ENCODE data around the gene MYF5.

The MYF5 gene

DNA sequence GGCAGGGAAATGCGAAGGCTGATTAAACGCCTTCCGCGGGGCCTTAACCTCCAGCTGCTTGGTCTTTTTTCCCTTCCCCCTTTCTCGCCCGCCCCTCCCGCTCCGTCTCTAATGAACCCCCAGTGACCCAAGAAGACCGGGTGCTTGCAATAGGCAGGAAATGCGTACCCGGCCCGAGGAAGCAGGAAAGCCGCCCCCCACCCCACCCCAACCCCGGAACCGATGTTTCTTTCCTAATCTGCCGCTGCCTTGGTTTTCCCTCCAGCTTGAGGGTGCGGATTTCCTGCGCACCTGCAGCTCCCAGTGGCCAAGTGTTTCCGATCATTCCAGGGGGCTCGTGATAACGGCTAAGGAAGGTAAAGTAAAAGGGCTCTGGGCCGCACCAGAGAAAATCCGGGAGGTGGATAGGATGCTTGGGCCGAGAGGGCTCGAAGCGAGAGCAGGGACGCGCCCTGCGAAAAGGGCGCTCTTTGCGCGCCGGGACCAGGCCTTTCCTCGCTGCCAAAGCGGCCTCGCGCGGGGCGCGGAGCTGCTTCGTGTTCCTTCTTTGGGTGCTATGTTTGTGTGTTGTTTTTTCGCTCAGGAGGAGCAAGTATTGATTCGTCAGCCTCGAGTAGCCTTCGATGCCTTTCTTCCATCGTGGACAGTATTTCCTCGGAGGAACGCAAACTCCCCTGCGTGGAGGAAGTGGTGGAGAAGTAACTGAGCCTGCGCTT is 8.3 kb upstream of the MYF5 start:
- peaks cover 96% of the 10 kb centered on the region for H3K27me3 ChIP-seq (ENCODE audit: insufficient read depth, low read length)
- H3K4me1 ChIP-seq (ENCODE audit: insufficient read depth, low read length) = peaks cover 44% of the 10 kb centered on the region
- WGBS = 4% methylated on average over 50 of the region's 50 CpGs
- no peaks in the 10 kb centered on the region for H3K36me3 ChIP-seq (ENCODE audit: insufficient read depth, low read length)
- no peak overlapping the region for H3K9ac ChIP-seq (ENCODE audit: low read depth, low read length)
- no peaks in the 10 kb centered on the region for H3K9me3 ChIP-seq (ENCODE audit: insufficient read depth, low read depth, low read length)
- H3K27ac ChIP-seq (ENCODE audit: low read depth, low read length) = no peak overlapping the region
- H3K4me3 ChIP-seq (ENCODE audit: low read length) = peak overlapping the region; percentile 43

DNA sequence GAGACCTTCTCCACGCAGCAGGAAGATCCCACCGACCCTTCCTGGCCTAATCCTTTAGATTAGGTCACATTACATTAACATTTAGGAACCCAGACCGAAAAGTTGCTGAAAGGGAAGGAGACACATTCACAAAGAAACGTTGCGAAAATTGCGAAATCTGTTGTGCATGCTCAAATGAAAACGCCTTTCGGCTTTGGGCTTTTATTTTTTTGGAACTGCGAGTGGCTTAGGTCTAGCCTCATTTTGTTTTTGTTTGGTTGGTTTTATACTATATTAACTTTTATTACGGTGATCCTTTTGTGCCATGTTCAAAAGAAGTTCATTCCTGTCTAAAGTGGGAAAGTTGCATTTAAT is 7.8 kb upstream of the MYF5 start:
- Histone ChIP-seq H3K9me3 (ENCODE audit: insufficient read depth, low read depth, low read length) (no peaks in the 10 kb centered on the region), H3K4me1 (ENCODE audit: insufficient read depth, low read length) (peaks cover 48% of the 10 kb centered on the region), H3K4me3 (ENCODE audit: low read length) (peak overlapping the region; percentile 43), H3K27ac (ENCODE audit: low read depth, low read length) (no peak overlapping the region), H3K36me3 (ENCODE audit: insufficient read depth, low read length) (no peaks in the 10 kb centered on the region), H3K27me3 (ENCODE audit: insufficient read depth, low read length) (peaks cover 100% of the 10 kb centered on the region), H3K9ac (ENCODE audit: low read depth, low read length) (no peak overlapping the region)
- WGBS = 17% methylated on average over 10 of the region's 10 CpGs

DNA sequence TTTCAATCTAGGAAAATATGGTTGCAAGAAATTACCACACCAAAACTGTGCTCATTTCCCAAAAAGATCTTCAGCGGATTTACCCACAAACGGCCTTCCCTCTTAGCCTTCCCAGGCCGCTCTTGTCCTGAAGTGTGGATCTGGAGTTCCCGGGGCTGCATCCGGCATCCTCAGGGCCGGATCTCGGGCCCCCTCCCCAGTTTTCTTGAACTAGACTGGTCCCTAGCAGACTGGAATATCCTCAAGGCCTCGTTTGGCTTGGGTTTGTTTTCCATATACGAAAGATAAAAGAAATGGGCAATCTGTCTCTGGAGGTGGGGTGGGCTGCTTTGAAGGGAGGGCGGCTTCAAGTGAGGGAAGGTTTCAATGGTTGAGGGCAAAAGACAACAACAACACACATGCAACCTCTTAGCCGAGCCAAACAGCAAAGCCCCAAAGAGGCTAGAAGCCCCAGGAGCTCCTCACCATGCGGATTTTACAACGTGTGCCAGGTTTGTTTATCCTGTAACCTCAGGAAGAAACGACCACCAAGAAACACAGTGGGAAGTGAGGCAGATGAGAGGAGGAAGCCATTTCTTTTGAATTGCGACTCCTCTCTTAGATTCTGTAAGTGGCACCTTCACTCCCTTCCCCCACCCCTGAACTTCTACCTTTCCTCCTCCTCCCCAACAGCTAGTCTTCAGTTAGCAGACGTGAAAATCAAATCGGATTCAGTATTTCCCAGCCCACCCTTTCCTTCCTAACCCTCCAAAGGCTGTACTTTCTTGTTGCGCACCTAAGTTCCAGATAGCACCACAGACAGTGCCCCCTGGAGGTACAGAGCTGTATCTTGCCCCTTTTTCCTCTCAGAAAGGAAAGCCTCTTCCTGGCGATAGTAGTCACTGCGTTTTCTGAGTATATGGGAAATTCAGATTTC is 6.6 kb upstream of the MYF5 start:
- H3K9me3 ChIP-seq (ENCODE audit: insufficient read depth, low read depth, low read length) = no peaks in the 10 kb centered on the region
- peaks cover 57% of the 10 kb centered on the region for H3K4me1 ChIP-seq (ENCODE audit: insufficient read depth, low read length)
- no peaks in the 10 kb centered on the region for H3K36me3 ChIP-seq (ENCODE audit: insufficient read depth, low read length)
- 30% methylated on average over 20 of the region's 20 CpGs for WGBS
- H3K4me3 ChIP-seq (ENCODE audit: low read length) = peak overlapping the region; percentile 53
- no peak overlapping the region for H3K9ac ChIP-seq (ENCODE audit: low read depth, low read length)
- H3K27me3 ChIP-seq (ENCODE audit: insufficient read depth, low read length) = peaks cover 100% of the 10 kb centered on the region
- no peak overlapping the region for H3K27ac ChIP-seq (ENCODE audit: low read depth, low read length)

DNA sequence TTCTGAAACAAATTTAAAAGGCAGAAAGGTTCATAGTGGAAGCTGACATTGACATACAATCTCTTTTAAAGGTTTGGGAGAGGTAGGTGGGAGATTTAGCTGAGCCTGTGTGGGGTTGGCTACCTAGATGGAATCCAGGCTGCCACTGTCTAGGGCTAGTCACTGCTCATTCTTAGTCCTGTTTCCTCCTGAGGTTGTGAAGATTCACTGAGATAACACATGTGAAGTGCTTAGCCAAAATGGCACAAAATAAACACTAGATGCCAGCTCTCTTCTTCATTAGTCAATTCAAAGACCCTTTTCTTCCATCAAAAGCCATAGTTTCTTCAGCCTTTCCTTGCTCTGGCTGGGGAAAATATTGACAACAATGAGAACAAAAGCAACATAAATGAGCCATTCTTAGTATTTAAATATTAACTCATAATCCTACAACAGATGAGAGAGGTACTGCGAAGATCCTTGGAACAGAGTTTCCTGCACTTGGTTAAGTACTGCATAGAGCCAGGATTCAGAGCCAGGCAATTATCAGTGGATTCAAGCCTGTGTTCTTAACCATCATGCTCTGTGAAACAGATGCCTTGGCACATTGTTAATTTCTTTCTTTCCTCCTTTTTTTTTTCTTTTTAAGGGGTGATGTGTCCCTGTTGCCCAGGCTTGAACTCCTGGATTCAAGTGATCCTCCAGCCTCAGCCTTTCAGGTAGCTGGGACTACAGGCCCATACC is 5.8 kb upstream of the MYF5 start:
- Histone ChIP-seq H3K4me3 (ENCODE audit: low read length) (peak overlapping the region; percentile 53; the same call in 1 of the 2 replicates), H3K9me3 (ENCODE audit: insufficient read depth, low read depth, low read length) (no peaks in the 10 kb centered on the region), H3K36me3 (ENCODE audit: insufficient read depth, low read length) (no peaks in the 10 kb centered on the region), H3K27me3 (ENCODE audit: insufficient read depth, low read length) (peaks cover 100% of the 10 kb centered on the region), H3K9ac (ENCODE audit: low read depth, low read length) (no peak overlapping the region), H3K27ac (ENCODE audit: low read depth, low read length) (no peak overlapping the region), H3K4me1 (ENCODE audit: insufficient read depth, low read length) (peaks cover 62% of the 10 kb centered on the region)
- WGBS = 92% methylated on average over 1 of the region's 1 CpG

DNA sequence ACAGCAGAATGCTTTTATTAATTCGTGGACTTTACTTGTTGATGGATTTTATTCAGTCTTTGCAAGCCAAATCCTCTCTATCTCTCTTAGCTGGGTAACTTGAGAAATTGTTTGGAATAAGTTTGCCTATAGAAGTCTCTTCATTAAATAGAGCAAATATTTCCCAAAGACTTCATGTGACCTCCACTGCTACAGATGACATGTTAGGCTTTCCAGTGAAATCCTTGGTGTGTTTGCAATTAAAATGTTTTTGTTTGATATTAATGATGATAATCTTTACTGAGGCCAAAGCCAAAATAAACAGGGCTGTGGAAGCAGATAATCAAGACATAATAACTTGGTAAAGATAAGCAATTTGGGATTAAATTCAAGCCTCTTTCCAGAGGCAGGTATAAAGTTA is 4.8 kb upstream of the MYF5 start:
- Histone ChIP-seq H3K4me3 (ENCODE audit: low read length) (no peak overlapping the region), H3K9ac (ENCODE audit: low read depth, low read length) (no peak overlapping the region), H3K27ac (ENCODE audit: low read depth, low read length) (no peak overlapping the region), H3K27me3 (ENCODE audit: insufficient read depth, low read length) (peaks cover 100% of the 10 kb centered on the region), H3K4me1 (ENCODE audit: insufficient read depth, low read length) (peaks cover 66% of the 10 kb centered on the region), H3K9me3 (ENCODE audit: insufficient read depth, low read depth, low read length) (no peaks in the 10 kb centered on the region), H3K36me3 (ENCODE audit: insufficient read depth, low read length) (no peaks in the 10 kb centered on the region)
- WGBS = 100% methylated on average over 1 of the region's 1 CpG

DNA sequence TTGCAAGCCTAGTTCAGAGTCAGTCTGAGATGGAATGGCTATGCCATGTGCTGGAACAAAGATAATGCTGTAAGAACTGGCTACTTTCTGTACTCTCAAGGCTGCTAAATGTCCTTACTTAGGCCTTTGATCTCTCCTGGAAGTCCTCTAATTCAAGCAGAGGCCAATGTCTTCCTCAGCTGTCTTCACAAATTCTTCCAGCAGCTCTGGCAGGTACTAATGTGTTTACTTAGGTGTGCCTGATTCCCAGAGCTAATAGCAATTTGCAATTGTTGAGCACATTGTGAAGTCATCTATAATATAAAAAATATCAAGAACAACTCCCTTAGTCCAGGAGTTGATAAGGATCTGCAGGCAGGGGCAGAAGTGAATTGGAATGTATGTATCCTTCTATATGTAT is 3.8 kb upstream of the MYF5 start:
- H3K27me3 ChIP-seq (ENCODE audit: insufficient read depth, low read length) = peaks cover 100% of the 10 kb centered on the region
- no peak overlapping the region for H3K27ac ChIP-seq (ENCODE audit: low read depth, low read length)

DNA sequence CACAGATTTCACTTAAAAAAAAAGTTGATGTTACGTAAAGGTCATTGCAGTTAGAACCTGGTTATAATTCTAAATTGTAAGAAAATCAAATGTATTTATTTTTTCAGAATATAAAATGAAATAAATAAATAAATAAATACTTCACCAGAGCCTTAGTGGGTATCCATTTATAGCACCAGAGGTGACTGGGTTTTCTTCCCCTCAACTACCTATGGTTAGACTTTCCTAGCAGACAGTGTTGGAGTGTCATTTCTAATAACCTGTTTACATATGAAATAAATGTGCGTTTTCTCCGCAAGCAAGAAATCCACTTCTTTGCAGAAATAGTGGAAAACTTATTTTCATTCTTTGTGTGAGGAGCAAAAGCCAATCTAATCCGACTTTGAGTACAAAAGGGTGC is 3.3 kb upstream of the MYF5 start:
- Histone ChIP-seq H3K27ac (ENCODE audit: low read depth, low read length) (no peak overlapping the region), H3K27me3 (ENCODE audit: insufficient read depth, low read length) (peaks cover 100% of the 10 kb centered on the region), H3K9ac (ENCODE audit: low read depth, low read length) (no peak overlapping the region), H3K9me3 (ENCODE audit: insufficient read depth, low read depth, low read length) (no peaks in the 10 kb centered on the region), H3K36me3 (ENCODE audit: insufficient read depth, low read length) (no peaks in the 10 kb centered on the region), H3K4me3 (ENCODE audit: low read length) (peak overlapping the region; percentile 38), H3K4me1 (ENCODE audit: insufficient read depth, low read length) (peaks cover 59% of the 10 kb centered on the region)
- 90% methylated on average over 3 of the region's 4 CpGs for WGBS

More for the DNA sequence above, 3.8 kb upstream of the MYF5 start:
- peaks cover 61% of the 10 kb centered on the region for H3K4me1 ChIP-seq (ENCODE audit: insufficient read depth, low read length)
- H3K9me3 ChIP-seq (ENCODE audit: insufficient read depth, low read depth, low read length) = no peaks in the 10 kb centered on the region
- no peaks in the 10 kb centered on the region for H3K36me3 ChIP-seq (ENCODE audit: insufficient read depth, low read length)
- no peak overlapping the region for H3K9ac ChIP-seq (ENCODE audit: low read depth, low read length)
- H3K4me3 ChIP-seq (ENCODE audit: low read length) = no peak overlapping the region

DNA sequence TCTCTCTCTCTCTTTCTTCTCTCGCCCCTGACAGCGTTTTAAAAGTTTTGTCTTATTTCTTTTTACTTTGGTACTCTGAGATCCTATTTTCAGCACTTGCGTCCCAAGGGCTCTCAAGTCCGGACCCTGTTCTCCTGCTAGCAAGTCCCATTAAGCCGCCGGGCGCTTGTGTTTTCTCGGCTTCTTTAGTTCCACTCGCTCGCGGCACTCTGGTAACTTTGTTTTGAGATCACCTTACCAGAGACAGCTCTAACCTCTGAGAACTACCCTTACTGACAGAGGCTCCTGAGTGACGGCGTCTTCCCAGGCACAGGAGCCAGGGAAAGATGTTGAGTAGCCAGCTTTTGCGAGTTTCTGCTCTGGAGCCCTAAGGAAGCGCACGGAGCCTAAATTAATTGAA is 2.7 kb upstream of the MYF5 start:
- Histone ChIP-seq H3K4me3 (ENCODE audit: low read length) (peak overlapping the region; percentile 38), H3K27me3 (ENCODE audit: insufficient read depth, low read length) (peaks cover 93% of the 10 kb centered on the region), H3K36me3 (ENCODE audit: insufficient read depth, low read length) (no peaks in the 10 kb centered on the region), H3K27ac (ENCODE audit: low read depth, low read length) (no peak overlapping the region; the same call in 1 of the 2 replicates), H3K4me1 (ENCODE audit: insufficient read depth, low read length) (peaks cover 54% of the 10 kb centered on the region), H3K9me3 (ENCODE audit: insufficient read depth, low read depth, low read length) (no peaks in the 10 kb centered on the region), H3K9ac (ENCODE audit: low read depth, low read length) (no peak overlapping the region)
- 4% methylated on average over 16 of the region's 16 CpGs for WGBS

DNA sequence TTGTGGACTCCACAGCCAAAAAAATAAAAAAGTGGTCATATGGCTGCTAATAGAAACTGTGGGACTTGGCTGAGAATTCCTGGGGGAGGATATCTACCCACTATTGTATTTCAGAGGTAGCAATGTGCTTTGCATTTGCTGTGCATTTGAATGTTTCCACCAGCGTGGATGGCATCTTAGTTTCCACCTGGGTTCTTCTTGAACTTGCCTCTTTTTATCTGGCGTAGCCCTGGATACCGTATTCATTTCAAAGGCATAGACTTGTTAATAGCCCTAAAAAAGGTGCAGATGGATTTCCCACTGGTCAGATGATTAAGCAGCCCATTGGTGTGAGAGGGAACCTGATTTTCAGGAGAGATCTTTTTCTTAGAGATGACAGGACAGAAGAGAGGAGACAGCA is 1.9 kb upstream of the MYF5 start:
- no peak overlapping the region; the same call in 1 of the 2 replicates for H3K27ac ChIP-seq (ENCODE audit: low read depth, low read length)
- peaks cover 46% of the 10 kb centered on the region for H3K4me1 ChIP-seq (ENCODE audit: insufficient read depth, low read length)
- peaks cover 85% of the 10 kb centered on the region for H3K27me3 ChIP-seq (ENCODE audit: insufficient read depth, low read length)
- H3K9ac ChIP-seq (ENCODE audit: low read depth, low read length) = no peak overlapping the region
- peak overlapping the region; percentile 38 for H3K4me3 ChIP-seq (ENCODE audit: low read length)
- no peaks in the 10 kb centered on the region for H3K36me3 ChIP-seq (ENCODE audit: insufficient read depth, low read length)
- 9% methylated on average over 3 of the region's 3 CpGs for WGBS
- H3K9me3 ChIP-seq (ENCODE audit: insufficient read depth, low read depth, low read length) = no peaks in the 10 kb centered on the region

DNA sequence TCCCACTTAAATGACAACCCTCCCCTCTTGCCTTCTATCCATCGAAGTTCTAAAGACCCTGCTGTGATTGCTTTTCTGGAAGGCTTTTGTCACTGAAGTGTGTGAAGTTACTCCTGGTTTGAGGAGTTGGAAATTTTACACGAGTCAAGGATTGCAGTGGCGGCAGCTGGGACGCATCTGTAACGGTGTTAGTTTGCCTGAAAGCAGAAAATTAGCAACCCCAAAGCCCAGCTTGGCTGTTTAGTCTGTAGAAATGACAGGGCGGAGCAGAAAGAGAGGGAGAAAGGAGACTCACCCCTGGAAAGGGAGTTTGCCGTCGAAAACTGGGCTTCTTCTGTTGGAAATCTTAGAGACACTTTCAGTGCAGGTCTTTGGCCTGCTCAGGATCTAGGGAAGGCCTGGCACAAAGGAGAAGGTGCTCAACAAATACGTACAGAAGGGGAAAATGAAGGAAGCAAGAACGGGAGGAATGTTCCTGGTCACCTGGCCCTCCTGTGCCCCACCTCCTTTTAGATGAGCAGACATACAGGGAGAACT is 931 bp upstream of the MYF5 start:
- no peak overlapping the region for H3K27ac ChIP-seq (ENCODE audit: low read depth, low read length)
- peaks cover 39% of the 10 kb centered on the region for H3K4me1 ChIP-seq (ENCODE audit: insufficient read depth, low read length)
- peaks cover 76% of the 10 kb centered on the region for H3K27me3 ChIP-seq (ENCODE audit: insufficient read depth, low read length)
- H3K9me3 ChIP-seq (ENCODE audit: insufficient read depth, low read depth, low read length) = no peaks in the 10 kb centered on the region
- no peak overlapping the region for H3K4me3 ChIP-seq (ENCODE audit: low read length)
- H3K36me3 ChIP-seq (ENCODE audit: insufficient read depth, low read length) = no peaks in the 10 kb centered on the region
- WGBS = 30% methylated on average over 10 of the region's 10 CpGs
- H3K9ac ChIP-seq (ENCODE audit: low read depth, low read length) = no peak overlapping the region

DNA sequence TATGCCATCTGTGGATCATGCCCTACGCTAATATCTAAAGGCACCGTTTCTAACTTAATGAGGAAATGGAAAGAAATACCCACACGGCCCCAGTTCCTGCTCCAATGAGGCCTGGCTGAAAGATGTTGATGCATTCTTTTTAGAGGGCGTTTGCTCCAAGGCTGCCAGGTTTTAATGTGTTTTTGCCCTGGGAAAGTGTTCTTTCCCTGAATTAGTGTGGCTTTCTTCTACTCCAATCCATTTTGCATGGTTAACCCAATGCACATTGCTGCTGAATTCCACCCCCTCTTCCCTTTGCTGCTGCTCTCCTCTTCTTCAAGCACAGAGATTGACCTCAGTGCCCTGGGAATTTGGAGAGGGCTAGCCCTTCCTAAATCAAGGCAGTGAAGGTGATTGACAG is 1.1 kb downstream of the MYF5 start:
- Histone ChIP-seq H3K27ac (ENCODE audit: low read depth, low read length) (no peak overlapping the region), H3K9ac (ENCODE audit: low read depth, low read length) (no peak overlapping the region), H3K4me3 (ENCODE audit: low read length) (no peak overlapping the region), H3K9me3 (ENCODE audit: insufficient read depth, low read depth, low read length) (no peaks in the 10 kb centered on the region), H3K4me1 (ENCODE audit: insufficient read depth, low read length) (peaks cover 31% of the 10 kb centered on the region), H3K36me3 (ENCODE audit: insufficient read depth, low read length) (no peaks in the 10 kb centered on the region), H3K27me3 (ENCODE audit: insufficient read depth, low read length) (peaks cover 55% of the 10 kb centered on the region)
- 97% methylated on average over 4 of the region's 4 CpGs for WGBS
